Measurements from ENCODE around the gene ANKFY1.
"Not testable (repeated sequence)": the region's sequence is repeated elsewhere in the genome, so short reads cannot be mapped to it uniquely, and the experiment has no call there.

The ANKFY1 gene

DNA sequence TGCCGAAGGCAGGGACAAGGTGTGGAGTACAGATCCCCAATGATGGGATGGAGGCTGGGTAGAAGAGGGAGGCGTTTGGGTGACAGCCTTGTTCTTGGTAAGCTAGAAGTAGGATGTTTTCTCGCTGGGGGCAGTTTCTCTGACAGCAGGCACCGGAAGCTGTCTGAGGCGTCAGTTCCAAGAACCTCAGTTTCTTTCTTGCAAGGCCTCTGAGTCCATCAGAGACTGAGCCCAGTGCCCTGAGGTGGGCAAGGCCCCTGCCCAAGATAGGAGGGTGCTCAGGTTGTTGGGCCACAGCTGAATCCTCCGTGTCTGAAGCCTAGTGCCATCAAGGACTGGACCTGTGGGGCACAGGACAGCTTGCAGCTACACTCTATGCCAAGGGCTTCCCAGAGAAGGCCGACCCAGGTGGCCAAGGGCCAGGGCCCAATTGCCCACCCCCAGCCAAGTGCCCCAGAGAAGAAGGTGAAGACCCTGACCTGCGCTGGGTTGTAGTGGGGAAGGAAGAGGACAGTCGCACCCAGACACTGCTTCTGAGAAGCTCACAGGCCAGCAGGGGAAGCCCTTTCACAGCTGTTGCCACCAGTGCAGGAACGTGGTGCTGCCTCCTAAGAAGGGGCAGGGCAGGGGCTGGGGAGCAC lies 107.7 kb downstream of the ANKFY1 start:
- TF ChIP-seq ZNF274 (IDR thresholded peaks at IDR 0.05; ENCODE audit: low read depth, low read length): no peak

DNA sequence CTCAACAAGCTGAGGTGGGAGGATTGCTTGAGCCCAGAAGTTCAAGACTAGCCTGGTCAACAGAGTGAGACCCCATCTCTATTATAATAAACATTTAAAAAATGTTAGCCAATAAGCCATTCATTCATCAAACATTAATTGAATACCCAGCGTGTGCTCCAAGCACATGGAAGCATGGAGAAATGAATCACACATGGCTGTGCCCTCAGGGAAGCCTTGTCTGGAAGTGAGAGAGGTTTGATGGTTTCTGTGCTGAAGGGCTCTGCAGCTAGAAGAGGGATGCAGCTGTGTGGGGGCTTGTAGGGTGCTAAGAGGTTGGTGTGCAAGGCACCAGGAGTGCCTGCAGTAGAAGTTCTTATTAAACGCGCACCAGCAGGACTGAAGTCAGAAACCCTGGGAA lies 109.6 kb downstream of the ANKFY1 start:
- TF ChIP-seq ZNF274 (IDR thresholded peaks at IDR 0.05; ENCODE audit: low read depth, low read length): no peak
- H3K4me3 ChIP-seq (ENCODE audit: low read length): no peak overlapping the region

More for the DNA sequence above, 107.7 kb downstream of the ANKFY1 start:
- H3K4me3 ChIP-seq (ENCODE audit: low read length): no peak overlapping the region

- TF ChIP-seq ZNF274 (IDR thresholded peaks at IDR 0.05; ENCODE audit: low read depth, low read length): no peak
- no peak overlapping the region for H3K4me3 ChIP-seq (ENCODE audit: low read length)
Observed at GRCh38 chr17:4152471-4152870, 111.3 kb downstream of the ANKFY1 start.

- H3K4me3 ChIP-seq (ENCODE audit: low read length): no peak overlapping the region
- TF ChIP-seq ZNF274 (IDR thresholded peaks at IDR 0.05; ENCODE audit: low read depth, low read length): no peak
Observed at GRCh38 chr17:4150096-4150495, 113.7 kb downstream of the ANKFY1 start.

DNA sequence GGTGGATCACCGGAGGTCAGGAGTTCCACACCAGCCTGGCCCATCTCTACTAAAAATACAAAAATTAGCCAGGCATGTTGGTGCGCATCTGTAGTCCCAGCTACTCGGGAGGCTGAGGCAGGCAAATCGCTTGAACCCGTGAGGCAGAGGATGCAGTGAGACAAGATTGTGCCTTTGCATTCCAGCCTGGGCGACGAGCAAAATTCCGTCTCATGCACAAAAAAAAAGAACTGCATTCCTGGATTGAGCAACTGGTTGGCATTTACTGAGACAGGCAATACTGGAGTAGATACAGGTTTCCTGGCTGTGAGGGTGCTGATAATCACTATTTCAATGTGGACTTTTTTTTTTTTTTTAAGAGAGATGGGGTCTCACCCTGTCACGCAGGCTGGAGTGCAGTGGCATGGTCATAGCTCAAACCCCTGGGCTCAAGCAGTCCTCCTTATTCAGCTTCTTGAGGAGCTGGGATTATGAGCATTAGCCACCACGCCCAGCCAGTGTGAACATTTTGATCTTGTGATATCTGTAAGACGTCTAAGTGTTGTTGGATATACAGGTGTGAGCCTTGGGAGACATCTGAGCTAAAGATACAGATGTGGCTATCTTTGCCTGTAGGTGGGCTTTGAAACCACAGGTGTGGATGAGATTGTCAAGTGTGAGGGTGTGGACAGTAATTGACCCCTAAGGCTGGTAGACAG lies 115.0 kb downstream of the ANKFY1 start:
- H3K4me3 ChIP-seq (ENCODE audit: low read length): no peak overlapping the region
- no peak for TF ChIP-seq ZNF274 (IDR thresholded peaks at IDR 0.05; ENCODE audit: low read depth, low read length)

- no peak overlapping the region for H3K4me3 ChIP-seq (ENCODE audit: low read length)
Observed at GRCh38 chr17:4147751-4148310, 115.9 kb downstream of the ANKFY1 start.

DNA sequence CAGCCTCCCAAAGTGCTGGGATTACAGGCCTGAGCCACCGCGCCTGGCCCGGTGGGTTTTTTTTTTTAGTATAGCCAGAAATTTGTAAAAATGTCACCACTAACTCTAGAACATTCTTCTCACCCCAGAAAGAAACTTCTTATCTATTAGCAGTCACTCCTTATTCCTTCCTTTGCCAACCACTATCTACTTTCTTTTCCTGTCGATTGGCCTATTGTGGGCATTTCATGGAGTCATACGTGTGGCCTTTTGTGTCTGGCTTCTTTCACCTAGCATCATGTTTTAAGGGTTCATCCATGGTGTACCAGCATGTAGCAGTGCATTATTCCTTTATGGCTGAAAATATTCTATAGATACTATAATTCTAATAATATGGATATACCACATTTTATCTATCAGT lies 117.1 kb downstream of the ANKFY1 start:
- no peak for TF ChIP-seq ZNF274 (IDR thresholded peaks at IDR 0.05; ENCODE audit: low read depth, low read length)
- H3K4me3 ChIP-seq (ENCODE audit: low read length): no peak overlapping the region

More at GRCh38 chr17:4147751-4148310, 115.9 kb downstream of the ANKFY1 start:
- no peak for TF ChIP-seq ZNF274 (IDR thresholded peaks at IDR 0.05; ENCODE audit: low read depth, low read length)

- TF ChIP-seq ZNF274 (IDR thresholded peaks at IDR 0.05; ENCODE audit: low read depth, low read length): no peak
Observed at GRCh38 chr17:4144422-4144747, 119.4 kb downstream of the ANKFY1 start.

GRCh38 chr17:4143563-4144421 lies 120.0 kb downstream of the ANKFY1 start:
- TF ChIP-seq ZNF274 (IDR thresholded peaks at IDR 0.05; ENCODE audit: low read depth, low read length): no peak
- peak overlapping the region; percentile 92 for H3K4me3 ChIP-seq (ENCODE audit: low read length)

More at GRCh38 chr17:4144422-4144747, 119.4 kb downstream of the ANKFY1 start:
- H3K4me3 ChIP-seq (ENCODE audit: low read length): peak overlapping the region; percentile 92

- peak overlapping the region; percentile 89 for H3K4me3 ChIP-seq (ENCODE audit: low read length)
- TF ChIP-seq ZNF274 (IDR thresholded peaks at IDR 0.05; ENCODE audit: low read depth, low read length): no peak
Observed at GRCh38 chr17:4142107-4142900, 121.5 kb downstream of the ANKFY1 start.

- H3K4me3 ChIP-seq (ENCODE audit: low read length): no peak overlapping the region
- TF ChIP-seq ZNF274 (IDR thresholded peaks at IDR 0.05; ENCODE audit: low read depth, low read length): no peak
Observed at GRCh38 chr17:4140125-4140524, 123.7 kb downstream of the ANKFY1 start.

DNA sequence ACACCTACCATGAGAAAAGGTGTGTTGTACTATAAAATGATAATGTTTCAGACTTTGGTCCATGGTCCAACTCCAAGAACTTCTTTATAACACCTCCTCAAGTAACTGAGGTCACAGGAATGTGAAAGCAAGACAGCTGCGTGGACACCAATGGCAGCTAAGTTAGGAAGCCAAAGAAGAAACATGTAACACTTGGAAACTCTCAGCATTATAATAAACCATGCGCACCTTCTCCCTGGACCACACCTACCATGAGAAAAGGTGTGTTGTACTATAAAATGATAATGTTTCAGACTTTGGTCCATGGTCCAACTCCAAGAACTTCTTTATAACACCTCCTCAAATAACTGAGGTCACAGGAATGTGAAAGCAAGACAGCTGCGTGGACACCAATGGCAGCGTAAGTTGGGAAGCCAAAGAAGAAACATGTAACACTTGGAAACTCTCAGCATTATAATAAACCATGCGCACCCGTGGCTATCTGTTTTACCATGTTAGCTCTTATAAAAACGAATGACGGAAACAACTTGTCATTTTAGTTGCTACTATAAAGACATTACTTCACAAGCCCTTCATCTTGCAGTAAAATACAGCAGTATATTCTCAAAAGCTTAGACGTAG lies 124.8 kb downstream of the ANKFY1 start:
- not testable (repeated sequence) for H3K4me3 ChIP-seq (ENCODE audit: low read length)

DNA sequence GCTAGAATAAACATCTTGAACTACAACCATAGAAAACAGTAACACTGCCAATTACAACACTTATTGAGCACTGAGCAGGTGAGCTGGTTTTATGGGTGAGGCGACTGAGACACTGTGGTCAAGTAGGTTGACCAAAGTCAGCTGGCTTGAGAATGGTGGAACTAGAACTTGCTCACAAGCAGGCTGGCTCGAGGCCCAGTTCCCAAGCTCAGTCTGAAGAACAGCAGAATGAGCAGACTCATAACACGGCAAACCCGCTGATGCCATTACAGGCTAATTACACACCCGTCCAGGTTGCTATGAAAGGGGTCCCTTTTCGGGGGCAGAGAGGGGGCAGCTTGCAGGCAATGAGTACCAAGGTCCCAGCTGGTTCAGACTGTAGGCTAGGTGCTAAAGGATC lies 127.4 kb downstream of the ANKFY1 start:
- TF ChIP-seq ZNF274 (IDR thresholded peaks at IDR 0.05; ENCODE audit: low read depth, low read length): no peak
- H3K4me3 ChIP-seq (ENCODE audit: low read length): no peak overlapping the region
